ENCODE results near the gene COQ4.

DNA sequence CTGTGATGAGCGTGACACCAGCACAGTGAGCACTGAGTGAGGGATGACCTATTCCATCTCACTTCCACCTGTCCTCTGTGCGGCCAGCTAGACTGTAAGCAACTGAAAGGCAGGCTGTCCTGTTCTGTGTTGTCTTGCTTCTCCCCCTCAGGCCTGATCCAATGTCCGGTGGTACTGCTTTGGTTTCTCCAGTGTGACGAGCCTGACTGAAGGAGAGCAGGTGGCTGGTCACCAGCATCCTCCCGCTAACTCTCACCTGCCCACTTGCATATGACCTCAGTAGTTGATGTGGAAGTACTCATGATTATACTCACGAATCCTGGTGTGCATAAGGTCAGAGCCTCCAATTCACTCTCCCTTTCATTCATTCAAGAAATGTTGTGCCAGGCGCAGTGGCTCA lies 15.3 kb downstream of the COQ4 start:
- TF ChIP-seq SUZ12 (IDR thresholded peaks at IDR 0.05; ENCODE audit: extremely low read depth, insufficient read depth, insufficient read length) (no peak), ZNF274 (IDR thresholded peaks at IDR 0.05; ENCODE audit: low read depth, low read length) (no peak)
